NOMO-1 treated with DMSO at 0.1 percent for 48 hours (cell line): ENCODE data around the gene H1-8.
"Not testable (repeated sequence)": the region's sequence is repeated elsewhere in the genome, so short reads cannot be mapped to it uniquely, and the experiment has no call there.

ENCODE experiments used
- DNase-seq: peaks from one replicate; lab custom pipeline; 2025; ENCODE audit not compliant: unreplicated experiment; lab: John Stamatoyannopoulos, UW

The H1-8 gene, protein sequence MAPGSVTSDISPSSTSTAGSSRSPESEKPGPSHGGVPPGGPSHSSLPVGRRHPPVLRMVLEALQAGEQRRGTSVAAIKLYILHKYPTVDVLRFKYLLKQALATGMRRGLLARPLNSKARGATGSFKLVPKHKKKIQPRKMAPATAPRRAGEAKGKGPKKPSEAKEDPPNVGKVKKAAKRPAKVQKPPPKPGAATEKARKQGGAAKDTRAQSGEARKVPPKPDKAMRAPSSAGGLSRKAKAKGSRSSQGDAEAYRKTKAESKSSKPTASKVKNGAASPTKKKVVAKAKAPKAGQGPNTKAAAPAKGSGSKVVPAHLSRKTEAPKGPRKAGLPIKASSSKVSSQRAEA

DNA sequence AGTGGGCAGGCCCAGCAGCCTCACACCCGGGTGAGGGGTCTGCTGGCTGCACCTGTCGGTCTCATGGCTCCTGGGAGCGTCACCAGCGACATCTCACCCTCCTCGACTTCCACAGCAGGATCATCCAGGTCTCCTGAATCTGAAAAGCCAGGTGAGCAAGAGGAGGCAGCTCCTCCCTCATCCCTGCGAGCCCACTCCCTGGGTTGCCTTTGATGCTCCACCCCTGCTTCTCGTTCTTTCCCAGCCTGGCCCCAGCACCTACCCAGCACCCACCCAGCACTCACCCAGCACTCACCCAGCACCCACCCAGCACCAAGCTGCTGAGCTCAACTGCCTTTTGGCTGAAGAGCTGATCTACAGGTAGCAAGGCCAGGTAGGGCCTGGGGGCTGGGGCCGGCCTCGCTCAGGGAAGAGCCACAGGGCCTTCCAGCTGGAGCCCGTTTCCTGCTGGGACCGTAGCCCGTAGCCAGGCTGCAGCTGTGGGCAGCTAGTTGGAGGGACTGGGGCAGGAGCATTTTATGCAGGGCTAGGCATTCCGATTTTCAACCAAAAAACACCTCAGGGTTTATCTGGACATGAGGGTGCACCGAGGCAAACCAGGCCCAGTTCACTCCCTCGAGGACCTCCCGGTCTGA lies at the start of gene H1-8:
Gene H1-8 (plus strand): TSS at position 20 of the 635 bp plus-strand sequence. CDS start 44 bp downstream, at position 64.
- no peak for DNase-seq

- DNase-seq, result no peak
These were observed 49.8 kb upstream of the H1-8 start for GRCh38 chr3:129493206-129493605.

DNA sequence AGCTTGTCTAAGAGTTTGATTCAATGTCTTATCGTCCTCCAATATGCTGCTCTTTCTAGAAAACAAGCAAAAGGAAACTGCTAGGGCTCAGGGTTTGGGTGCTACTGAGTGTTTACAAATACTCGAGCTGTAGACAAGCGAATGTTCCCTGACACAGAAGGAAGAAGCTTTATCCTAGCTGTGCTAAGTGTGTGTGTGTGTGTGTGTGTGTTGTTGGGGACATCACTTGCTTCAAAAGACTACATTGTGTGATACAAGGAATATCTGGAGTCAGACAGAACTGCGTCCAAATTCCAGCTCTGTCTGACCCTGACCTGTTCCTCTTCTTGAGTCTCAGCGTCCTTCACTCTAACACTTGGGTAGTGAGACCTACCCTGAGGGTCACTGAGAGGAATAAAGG lies 48.5 kb upstream of the H1-8 start:
- not testable (repeated sequence) for DNase-seq

- not testable (repeated sequence) for DNase-seq
These were observed 47.9 kb upstream of the H1-8 start for GRCh38 chr3:129495006-129495639.

- DNase-seq, result not testable (repeated sequence)
These were observed 45.1 kb upstream of the H1-8 start for GRCh38 chr3:129497876-129498275.

GRCh38 chr3:129498603-129499488 lies 44.1 kb upstream of the H1-8 start:
- not testable (repeated sequence) for DNase-seq

DNA sequence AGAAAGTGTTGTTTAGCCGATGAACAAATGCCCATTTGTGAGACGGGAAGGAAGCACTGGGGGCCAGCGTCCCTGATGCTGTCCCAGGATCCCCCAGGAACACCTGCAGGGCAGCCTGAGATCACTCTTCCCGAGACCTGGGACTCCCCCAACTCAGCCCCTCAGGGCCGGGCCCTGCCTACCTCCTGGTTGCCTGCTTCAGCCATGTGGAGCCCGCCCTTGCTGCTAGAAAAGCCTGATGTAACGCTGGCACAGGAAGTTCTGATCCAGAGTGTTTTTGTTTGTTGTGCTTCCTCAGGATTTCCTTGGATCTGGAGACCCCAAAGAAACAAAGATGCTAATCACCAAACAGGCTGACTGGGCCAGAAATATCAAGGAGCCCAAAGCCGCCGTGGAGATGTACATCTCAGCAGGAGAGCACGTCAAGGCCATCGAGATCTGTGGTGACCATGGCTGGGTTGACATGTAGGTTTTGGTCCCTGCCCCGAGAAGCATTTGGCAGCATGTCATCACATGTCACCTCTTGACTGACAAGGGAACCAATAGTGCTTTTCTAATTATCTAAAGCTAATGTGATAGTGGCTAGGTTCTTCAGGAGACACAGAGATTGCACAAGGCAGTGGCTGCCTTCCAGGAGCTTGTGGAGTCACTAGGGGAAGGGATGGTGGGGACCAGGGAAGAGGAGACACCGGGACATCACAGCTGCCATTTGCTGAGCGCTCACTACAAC lies 43.2 kb upstream of the H1-8 start:
- DNase-seq, result not testable (repeated sequence)

DNA sequence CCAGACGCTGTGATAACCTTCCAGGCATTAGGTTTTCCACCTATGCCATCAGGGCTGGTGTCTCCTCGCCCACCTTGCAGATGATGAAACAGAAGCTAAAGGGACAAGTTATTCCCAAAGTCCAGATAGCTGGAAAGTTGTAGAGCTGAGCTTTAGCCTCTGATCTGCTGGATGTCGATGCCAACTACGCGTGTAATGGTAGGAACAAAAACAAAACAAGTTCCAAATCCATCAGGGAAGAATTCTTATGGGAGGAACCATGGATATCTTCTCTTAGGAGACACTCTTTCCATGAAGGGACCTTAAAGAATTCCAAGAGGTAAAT lies 42.7 kb upstream of the H1-8 start:
- DNase-seq, result no peak

DNA sequence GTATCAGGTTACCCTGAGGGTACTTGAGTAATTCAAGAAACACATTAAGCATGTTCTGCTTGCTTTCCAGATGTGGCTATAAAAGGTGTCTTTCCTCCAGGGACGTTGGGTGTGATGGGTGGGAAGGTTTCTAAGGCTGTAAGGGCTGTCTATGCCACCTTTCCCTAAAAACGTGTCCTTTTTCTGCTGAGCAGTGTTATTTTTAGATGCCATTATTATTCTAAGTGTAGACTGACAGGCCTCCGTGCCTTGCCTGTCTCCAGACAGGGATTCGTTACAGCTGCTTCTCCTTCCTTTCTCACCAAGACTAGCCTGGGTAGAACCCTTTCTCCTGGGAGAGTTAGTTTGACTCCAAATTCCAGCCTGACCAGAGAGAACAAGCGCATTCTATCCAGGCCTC lies 41.3 kb upstream of the H1-8 start:
- no peak for DNase-seq

DNA sequence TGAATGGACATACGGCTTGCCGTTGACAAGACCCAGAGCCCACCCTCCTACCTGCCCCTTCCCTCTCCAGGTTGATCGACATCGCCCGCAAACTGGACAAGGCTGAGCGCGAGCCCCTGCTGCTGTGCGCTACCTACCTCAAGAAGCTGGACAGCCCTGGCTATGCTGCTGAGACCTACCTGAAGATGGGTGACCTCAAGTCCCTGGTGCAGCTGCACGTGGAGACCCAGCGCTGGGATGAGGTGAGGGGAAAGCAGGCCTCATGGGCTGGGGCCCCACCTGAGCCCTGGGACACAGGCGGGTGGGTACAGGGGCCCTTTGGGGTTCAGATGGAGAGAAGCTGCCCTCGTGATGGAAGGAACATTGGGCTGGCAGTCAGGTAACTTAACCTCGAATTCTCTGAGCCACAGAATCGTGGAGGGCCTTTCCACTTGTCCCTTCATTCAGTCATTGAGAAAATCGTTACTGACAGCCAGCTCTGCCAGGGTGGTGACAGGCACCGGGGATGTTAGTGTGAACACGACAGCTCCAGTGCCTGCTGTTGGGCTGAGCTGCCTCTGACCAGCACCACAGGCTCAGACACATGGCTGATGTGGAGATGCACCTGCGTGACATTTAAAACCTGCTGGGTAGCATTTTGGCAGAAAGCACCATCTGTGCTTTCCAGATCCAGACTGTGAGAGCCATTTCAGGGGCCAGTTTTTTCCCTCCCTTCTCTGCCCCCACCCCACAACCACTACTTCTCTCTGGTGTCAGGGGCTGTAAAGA lies 40.1 kb upstream of the H1-8 start:
- no peak for DNase-seq

DNA sequence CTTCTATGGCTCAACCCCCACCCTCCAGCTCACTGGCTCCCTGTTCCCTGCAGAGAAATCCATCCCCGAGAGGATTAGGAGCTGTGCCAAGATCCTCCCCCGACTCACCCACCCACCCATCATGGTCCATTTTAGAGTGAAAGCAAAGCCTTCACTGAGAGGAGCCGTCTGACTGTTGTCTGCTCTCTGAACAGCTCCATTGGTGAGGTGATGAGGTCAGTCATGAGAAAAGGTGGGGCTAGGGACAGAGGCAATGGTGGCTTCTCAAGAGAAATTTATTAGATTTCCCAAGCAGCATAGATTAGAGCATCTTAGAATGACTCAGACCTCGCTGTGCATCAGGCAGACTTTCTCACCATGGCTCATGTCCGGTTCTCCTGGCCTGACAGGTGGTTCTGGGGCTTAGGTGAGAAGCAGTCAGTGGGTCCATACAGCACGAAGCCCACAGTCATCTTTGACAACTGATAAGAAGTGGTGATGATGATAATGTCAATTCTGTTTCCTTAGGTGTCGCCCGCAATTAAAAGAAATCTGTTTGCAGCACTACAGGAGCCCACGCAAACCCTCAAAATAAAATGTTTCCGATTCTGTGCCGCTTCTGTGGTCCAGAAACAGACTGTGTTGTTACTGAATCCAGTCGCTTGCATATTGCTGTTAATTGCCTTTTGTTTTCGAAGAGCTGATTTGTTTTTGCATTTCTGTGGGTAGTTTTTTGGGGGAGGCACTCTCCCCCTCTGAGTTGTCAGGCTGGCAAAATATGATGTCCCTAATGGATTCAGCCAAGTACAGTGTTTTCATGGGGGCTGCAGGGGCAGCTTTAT lies 39.3 kb upstream of the H1-8 start:
- DNase-seq, result no peak

- peak; percentile 76 for DNase-seq
These were observed 38.4 kb upstream of the H1-8 start for GRCh38 chr3:129504471-129505100.

- no peak for DNase-seq
These were observed 37.6 kb upstream of the H1-8 start for GRCh38 chr3:129505341-129505740.

DNA sequence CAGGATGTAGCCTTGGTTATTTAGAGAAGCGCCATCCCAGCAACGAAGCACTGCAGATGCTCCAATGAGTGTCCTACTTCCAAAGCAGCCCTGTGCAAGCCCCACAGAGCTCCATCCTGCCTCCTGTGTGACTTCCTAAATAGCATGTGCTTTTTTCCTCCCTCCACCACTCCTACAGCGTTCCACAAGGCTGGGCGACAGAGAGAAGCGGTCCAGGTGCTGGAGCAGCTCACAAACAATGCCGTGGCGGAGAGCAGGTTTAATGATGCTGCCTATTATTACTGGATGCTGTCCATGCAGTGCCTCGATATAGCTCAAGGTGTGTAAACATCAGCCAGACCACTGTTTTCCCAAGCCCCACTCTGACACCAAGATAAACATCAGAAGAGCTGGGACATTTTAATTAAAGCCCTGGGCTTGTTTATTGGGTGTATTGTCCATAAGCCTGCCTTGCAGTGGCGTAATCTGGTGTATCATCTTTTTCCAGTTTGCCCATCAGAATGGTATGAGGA lies 36.7 kb upstream of the H1-8 start:
- no peak for DNase-seq

GRCh38 chr3:129507181-129507831 lies 35.7 kb upstream of the H1-8 start:
- no peak for DNase-seq

GRCh38 chr3:129512595-129512994 lies 30.4 kb upstream of the H1-8 start:
- no peak for DNase-seq

GRCh38 chr3:129513705-129514104 lies 29.3 kb upstream of the H1-8 start:
- DNase-seq, result no peak

GRCh38 chr3:129514110-129514509 lies 28.9 kb upstream of the H1-8 start:
- no peak for DNase-seq
